HG03571 (cell line): ENCODE data around the gene ATP11B.
"Not testable (repeated sequence)": the region's sequence is repeated elsewhere in the genome, so short reads cannot be mapped to it uniquely, and the experiment has no call there.

Experiments
- ATAC-seq: cut with Tn5 transposase; IDR thresholded peaks from one replicate; pipeline ENCODE4 v1.9.1; 2021; ENCODE audit not compliant: unreplicated experiment

ATP11B gene

GRCh38 chr3:182794455-182795388 is 1.4 kb downstream of the ATP11B start:
- ATAC-seq = no peak

- peak; percentile 34 for ATAC-seq
Observed at GRCh38 chr3:182795389-182795782, 2.1 kb downstream of the ATP11B start.

GRCh38 chr3:182796310-182796709 is 3.0 kb downstream of the ATP11B start:
- no peak for ATAC-seq

GRCh38 chr3:182797876-182798275 is 4.6 kb downstream of the ATP11B start:
- no peak for ATAC-seq

GRCh38 chr3:182799143-182799542 is 5.8 kb downstream of the ATP11B start:
- not testable (repeated sequence) for ATAC-seq

GRCh38 chr3:182800508-182800907 is 7.2 kb downstream of the ATP11B start:
- no peak for ATAC-seq

- no peak for ATAC-seq
Observed at GRCh38 chr3:182802413-182803390, 9.4 kb downstream of the ATP11B start.

- ATAC-seq = no peak
Observed at GRCh38 chr3:182803596-182803995, 10.3 kb downstream of the ATP11B start.

- no peak for ATAC-seq
Observed at GRCh38 chr3:182807061-182807460, 13.8 kb downstream of the ATP11B start.

- no peak for ATAC-seq
Observed at GRCh38 chr3:182808041-182808770, 14.9 kb downstream of the ATP11B start.

GRCh38 chr3:182809531-182809930 is 16.2 kb downstream of the ATP11B start:
- ATAC-seq = no peak

GRCh38 chr3:182810574-182811268 is 17.4 kb downstream of the ATP11B start:
- ATAC-seq = no peak

- no peak for ATAC-seq
Observed at GRCh38 chr3:182811269-182811596, 17.9 kb downstream of the ATP11B start.

- no peak for ATAC-seq
Observed at GRCh38 chr3:182812123-182812522, 18.8 kb downstream of the ATP11B start.

- no peak for ATAC-seq
Observed at GRCh38 chr3:182814419-182815062, 21.2 kb downstream of the ATP11B start.

- no peak for ATAC-seq
Observed at GRCh38 chr3:182816181-182816580, 22.9 kb downstream of the ATP11B start.

GRCh38 chr3:182818296-182818978 is 25.1 kb downstream of the ATP11B start:
- no peak for ATAC-seq

- no peak for ATAC-seq
Observed at GRCh38 chr3:182821221-182821981, 28.1 kb downstream of the ATP11B start.

- ATAC-seq = not testable (repeated sequence)
Observed at GRCh38 chr3:182822260-182822659, 29.0 kb downstream of the ATP11B start.
